ENCODE measurements around the gene TEX10.
"Not testable (repeated sequence)": the region's sequence is repeated elsewhere in the genome, so short reads cannot be mapped to it uniquely, and the experiment has no call there.

Gene TEX10

GRCh38 chr9:100352727-100353505 is at the start of gene TEX10:
TSS of gene TEX10 (minus strand) at chr9:100352942. CDS start at chr9:100349363, 3,579 bp downstream.
- DNase-seq (ENCODE audit: low read depth in 2 of 2), result peak; percentile 66 to 83

DNA sequence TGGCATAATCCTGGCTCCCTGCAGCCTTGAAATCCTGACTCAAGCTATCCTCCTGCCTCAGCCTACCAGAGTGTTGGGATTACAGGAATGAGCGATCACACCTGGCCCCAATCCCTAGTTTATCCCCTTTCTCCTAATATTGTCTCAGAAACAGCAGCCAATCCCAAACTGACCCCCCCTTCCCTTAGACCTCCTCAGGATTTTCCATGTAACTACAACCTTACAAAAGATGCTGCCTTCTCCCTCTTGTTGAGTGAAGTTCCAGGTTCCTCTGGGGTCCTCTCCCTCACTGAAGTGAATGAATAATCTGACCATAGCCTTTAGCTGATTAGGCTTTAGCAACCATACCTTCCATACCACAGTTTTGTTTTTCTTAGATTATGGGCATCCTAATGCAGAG is 48.3 kb upstream of the TEX10 start:
- no peak for DNase-seq (ENCODE audit: low read depth in 2 of 2)

DNA sequence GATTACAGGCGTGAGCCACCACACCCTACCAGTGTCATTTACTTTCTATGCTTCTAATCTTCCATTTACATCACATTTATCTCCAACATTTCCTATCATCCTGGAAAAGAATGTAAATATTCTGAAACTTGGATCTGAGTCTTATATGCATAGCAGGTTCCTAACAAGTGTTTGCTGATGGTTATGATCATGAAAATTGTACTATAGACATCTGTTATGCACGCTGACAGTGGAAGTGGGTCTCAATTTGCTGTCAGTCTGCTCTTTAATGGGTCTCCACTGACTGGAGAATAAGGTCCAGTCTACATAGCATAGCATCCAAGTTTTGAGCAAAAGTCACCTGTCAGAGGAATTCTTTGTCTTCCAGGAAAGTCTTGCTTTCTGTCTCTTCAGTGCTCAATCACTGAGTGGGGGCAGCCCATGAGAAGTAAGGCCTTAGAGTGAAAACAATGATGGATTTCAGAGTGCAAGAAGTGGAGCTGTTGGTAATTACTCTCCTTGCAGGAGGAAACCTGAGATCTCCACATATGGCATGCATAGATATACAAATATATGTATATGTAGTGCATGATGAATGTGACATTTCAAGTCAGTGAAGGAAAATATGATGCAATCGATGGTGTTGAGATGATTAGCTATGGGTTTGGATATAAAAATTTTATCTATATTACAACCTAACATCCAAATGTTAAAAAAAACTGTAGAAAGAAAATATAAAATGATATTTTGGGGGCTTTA is 45.0 kb upstream of the TEX10 start:
- no peak for DNase-seq (ENCODE audit: low read depth in 2 of 2)

DNA sequence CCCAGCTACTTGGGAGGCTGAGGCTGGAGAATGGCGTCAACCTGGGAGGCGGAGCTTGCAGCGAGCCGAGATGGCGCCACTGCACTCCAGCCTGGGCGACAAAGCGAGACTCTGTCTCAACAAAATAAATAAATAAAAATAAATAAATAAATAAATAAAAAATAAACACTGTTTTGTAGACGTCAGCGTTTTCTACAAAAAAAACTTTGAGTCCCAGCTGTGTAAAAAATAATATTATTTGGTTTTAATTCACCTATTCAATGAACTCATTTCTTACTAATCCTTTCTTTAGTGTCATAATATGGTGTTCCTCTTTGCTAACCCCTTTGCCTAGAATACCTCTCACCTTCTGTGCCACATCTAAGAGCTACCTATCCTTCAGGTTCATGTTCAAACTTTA is 44.0 kb upstream of the TEX10 start:
- no peak for DNase-seq (ENCODE audit: low read depth in 2 of 2)

DNA sequence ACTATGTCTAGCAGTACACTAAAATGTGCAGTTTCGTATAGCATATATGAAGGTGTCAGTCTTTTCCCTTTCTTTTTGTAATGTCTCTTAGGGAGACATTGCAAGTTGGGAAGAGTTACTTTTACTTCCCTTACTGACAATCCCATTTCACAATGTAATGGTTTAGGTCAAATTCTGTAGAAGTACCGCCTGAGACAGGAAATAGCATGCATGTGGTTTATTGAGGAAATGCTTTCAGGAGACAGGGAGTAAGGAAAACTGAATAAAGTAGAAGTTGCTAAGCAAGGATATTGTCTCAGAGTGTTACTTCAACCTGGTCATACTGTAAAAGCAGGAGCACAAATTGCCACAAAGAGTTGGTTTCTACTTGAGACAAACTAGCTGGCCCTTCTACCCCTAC is 42.1 kb upstream of the TEX10 start:
- no peak for DNase-seq (ENCODE audit: low read depth in 2 of 2)

- no peak for DNase-seq (ENCODE audit: low read depth in 2 of 2)
These were observed 41.4 kb upstream of the TEX10 start for GRCh38 chr9:100394032-100394695.

DNA sequence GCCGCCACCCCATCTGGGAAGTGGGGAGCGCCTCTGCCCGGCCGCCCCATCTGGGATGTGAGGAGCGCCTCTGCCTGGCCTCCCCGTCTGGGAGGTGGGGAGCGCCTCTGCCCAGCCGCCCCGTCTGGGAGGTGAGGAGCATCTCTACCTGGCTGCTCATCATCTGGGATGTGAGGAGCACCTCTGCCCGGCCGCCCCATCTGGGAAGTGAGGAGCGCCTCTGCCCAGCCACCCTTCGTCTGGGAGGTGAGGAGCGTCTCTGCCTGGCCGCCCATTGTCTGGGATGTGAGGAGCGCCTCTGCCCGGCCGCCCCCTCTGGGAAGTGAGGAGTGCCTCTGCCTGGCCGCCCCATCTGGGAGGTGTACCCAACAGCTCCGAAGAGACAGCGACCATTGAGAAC is 40.2 kb upstream of the TEX10 start:
- DNase-seq (ENCODE audit: low read depth in 2 of 2), result not testable (repeated sequence)

DNA sequence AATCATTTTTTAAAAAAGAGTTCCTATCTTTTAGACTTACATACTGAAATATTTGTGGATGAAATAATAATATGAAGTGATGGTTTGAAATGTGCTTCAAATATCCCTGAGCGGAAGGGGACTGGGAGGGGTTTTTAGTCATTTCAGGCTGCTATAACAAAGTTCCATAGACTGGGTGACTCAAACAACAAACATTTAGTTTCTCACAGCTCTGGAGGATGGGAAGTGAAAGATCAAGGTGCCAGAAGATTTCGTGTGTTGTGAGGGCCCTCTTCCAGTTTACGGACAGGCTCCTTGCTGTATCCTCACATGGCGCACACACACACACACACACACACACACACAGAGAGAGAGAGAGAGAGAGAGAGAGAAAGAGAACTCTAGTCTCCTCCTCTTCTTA is 27.1 kb upstream of the TEX10 start:
- DNase-seq (ENCODE audit: low read depth in 2 of 2), result no peak

GRCh38 chr9:100377015-100377414 is 24.3 kb upstream of the TEX10 start:
- no peak for DNase-seq (ENCODE audit: low read depth in 2 of 2)

GRCh38 chr9:100375658-100376057 is 22.9 kb upstream of the TEX10 start:
- no peak for DNase-seq (ENCODE audit: low read depth in 2 of 2)

- DNase-seq (ENCODE audit: low read depth in 2 of 2), result no peak
These were observed 19.9 kb upstream of the TEX10 start for GRCh38 chr9:100372648-100373047.

DNA sequence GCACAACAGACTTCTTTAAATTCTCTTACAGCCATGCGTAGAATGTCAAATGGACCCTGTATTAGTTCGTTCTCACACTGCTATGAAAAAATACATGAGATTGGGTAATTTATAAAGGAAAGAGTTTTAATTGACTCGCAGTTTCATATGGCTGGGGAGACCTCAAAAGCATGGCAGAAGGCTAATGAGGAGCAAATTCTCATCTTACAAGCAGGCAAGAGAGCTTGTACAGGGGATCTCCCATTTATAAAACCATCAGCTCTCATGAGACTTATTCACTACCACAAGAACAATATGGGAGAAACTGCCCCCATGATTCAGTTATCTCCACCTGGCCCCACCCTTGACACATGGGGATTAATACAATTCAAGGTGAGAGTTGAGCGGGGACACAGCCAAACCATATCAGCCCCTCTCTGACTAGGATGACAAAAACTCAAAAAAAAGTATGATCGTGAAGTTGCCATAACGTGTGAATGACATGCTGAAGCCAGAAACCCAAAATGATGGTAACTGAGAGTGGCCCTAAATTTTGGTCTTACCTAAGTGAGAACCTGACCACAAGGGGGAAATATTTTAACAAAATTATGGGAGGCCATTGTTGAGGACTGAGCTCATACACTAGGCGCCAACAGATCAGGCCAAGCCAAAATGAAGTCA is 17.5 kb upstream of the TEX10 start:
- no peak for DNase-seq (ENCODE audit: low read depth in 2 of 2)

- no peak for DNase-seq (ENCODE audit: low read depth in 2 of 2)
These were observed 15.9 kb upstream of the TEX10 start for GRCh38 chr9:100368672-100369071.

DNA sequence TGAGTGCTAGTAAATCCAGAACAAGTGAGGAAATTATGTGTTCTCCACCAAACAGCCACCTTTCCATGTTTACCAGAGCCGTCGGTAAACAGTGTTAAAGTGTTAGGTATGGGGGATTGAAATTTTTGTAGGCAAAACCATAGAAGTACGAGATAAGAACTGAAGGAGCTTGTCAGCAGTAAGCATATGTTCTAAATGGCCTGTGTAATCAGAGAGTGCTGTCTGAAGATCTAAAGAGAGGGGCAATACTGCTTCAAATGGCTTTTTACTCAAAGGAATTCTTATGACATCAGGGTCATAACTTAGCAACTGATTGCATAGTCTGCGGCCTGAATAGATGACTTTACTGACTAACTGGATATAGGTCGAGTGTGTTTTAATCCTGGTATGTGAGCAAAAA is 13.4 kb upstream of the TEX10 start:
- DNase-seq (ENCODE audit: low read depth in 2 of 2), result no peak

DNA sequence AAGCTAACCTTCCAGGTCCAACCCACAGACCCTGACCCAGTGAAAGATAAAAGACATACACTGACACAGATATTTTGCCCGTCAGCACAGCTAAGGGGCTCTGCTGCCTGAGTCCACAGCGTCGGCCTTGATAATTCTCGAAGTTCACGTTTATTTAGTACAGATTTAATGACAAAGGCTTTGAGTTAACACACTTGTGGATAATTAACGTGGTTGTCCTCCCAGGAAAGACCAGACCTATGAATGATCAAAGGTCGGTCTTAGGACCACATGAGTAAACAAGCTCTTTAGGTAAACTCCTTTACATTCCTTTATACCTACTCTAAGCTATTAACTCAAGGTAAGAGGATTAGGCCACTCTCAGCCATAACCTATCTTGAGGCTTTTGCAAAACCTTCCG is 11.3 kb upstream of the TEX10 start:
- no peak for DNase-seq (ENCODE audit: low read depth in 2 of 2)

DNA sequence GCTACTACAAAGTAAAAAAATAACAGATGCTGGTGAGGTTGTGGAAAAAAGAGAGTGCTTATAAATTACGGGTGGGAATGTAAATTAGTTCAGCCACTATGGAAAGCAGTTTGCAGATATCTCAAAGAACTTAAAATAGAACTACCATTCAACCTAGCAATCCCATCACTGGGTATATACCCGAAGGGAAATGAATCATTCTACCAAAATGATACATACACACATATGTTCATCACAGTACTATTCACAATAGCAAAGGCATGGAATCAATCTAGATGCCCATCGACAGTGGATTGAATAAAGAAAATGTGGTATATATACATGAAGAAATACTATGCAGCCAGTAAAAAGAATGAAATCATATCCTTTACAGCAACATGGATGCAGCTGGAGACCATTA is 6.3 kb upstream of the TEX10 start:
- no peak for DNase-seq (ENCODE audit: low read depth in 2 of 2)

DNA sequence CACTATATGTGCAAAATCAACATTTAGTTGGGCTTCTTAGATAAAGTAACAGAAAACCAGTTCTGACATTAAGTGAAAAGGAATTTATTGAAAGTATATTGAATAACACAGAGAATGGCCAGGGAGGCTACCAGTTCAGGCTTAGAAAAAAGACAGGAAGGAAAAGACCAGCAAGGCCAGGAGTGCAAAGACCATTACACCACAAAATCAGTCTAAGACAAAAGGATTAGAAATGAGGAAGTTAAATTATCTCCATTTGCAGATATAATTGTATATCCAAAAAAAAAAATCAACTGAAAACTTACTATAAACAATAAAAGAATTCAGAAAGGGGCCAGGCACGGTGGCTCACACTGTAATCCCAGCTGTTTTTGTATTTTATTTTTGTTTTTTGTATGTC is 4.8 kb upstream of the TEX10 start:
- DNase-seq (ENCODE audit: low read depth in 2 of 2), result no peak

DNA sequence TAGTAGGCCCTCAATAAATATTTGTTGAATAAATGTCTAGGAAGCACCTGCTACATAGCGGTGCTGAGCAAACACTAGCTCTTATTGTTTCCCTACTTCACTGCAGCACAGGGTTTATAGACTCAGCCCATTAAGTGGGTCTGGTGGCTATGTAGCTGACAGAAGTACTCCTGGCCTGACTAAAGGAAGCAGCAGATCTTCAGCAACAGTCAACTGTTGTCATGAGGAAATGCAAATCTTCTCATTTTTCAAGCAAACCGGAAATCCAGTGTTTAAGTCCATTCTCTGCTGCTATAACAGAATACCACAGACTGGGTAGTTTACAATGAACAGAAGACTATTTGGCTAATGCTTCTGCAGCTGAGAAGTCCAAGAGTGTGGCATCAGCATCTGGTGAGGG is 2.8 kb upstream of the TEX10 start:
- no peak for DNase-seq (ENCODE audit: low read depth in 2 of 2)

- no peak for DNase-seq (ENCODE audit: low read depth in 2 of 2)
These were observed 1.5 kb upstream of the TEX10 start for GRCh38 chr9:100354121-100354800.

- no peak for DNase-seq (ENCODE audit: low read depth in 2 of 2)
These were observed 478 bp downstream of the TEX10 start for GRCh38 chr9:100352201-100352726.

- no peak for DNase-seq (ENCODE audit: low read depth in 2 of 2)
These were observed 1.2 kb downstream of the TEX10 start for GRCh38 chr9:100351508-100351907.
